HCT116 (cell line): ENCODE results near the gene EFR3B. TPM values are rescaled to one million over a fixed set of nuclear protein-coding genes. Genes with fewer than 3 reads are reported as not detected.

ENCODE experiments used
- ATAC-seq: fragments of 200-7000 bp; cut with Tn5 transposase; 2 replicates; pipeline ENCODE4 v1.9.1; 2020; ENCODE audit warnings: mild to moderate bottlenecking, moderate library complexity
- BruUV-seq: library from RNA; stranded (reverse); fragments of 400-500 nt; replicated peaks from 2 replicates; lab custom pipeline; 2021; lab: Mats Ljungman, UMichigan
- CTCF ChIA-PET: fragments of 300-600 bp; sonication (Branson Sonifier 250); formaldehyde crosslinking; loops from one replicate; lab custom pipeline; 2021; ENCODE audit warnings: antibody characterized with exemption; lab: Charles Lee
- POLR2A ChIA-PET: fragments of 300-600, 350-600 bp; sonication (Branson Sonifier 250); formaldehyde crosslinking; loops from one replicate; lab custom pipeline; 2021; ENCODE audit warnings: antibody characterized with exemption; lab: Charles Lee
- RAD21 ChIA-PET, 2 experiments: fragments of 300-600 bp; sonication (Branson Sonifier 250); formaldehyde crosslinking; loops; one replicate each; lab custom pipeline; 2023; ENCODE audit warnings: low total read pairs in 2 of 2; ENCODE audit not compliant: uncharacterized antibody in 2 of 2, unreplicated experiment in 2 of 2, low non-redundant PET in 1 of 2; lab: Charles Lee
- DNase-seq: peaks from one replicate; pipeline ENCODE4 v3.0.0-alpha.2; 2010; ENCODE audit warnings: low read depth, low spot score
- H2AFZ ChIP-seq: fragments of 200-600 bp; shearing (Covaris generic), sonication (generic); 2 replicates; pipeline ENCODE4 v1.6.1; 2017; ENCODE audit warnings: low read depth, mixed run types, mixed read lengths, antibody characterized with exemption, low read length; ENCODE audit not compliant: poor library complexity, severe bottlenecking
- H3K27ac ChIP-seq: 2 replicates; pipeline ENCODE4 v1.5.1; 2012; ENCODE audit warnings: low read depth, low read length
- H3K27me3 ChIP-seq: fragments of 200-600 bp; sonication (generic); 2 replicates; pipeline ENCODE4 v1.6.1; 2016; ENCODE audit warnings: mixed run types, low read length, mixed read lengths; ENCODE audit not compliant: insufficient read depth
- H3K36me3 ChIP-seq, 2 experiments: fragments of 200-500 bp in 1 of 2; fragments of 200-600 bp in 1 of 2; sonication (Bioruptor generic) in 1 of 2; sonication (generic) in 1 of 2; 2 replicates each; pipeline versions ENCODE4 v1.5.1 to v1.6.1; 2014 to 2016; ENCODE audit warnings: low read length in 2 of 2, inconsistent platforms in 1 of 2, mixed read lengths in 1 of 2, mixed run types in 1 of 2; ENCODE audit not compliant: insufficient read depth in 2 of 2, control insufficient read depth in 1 of 2
- H3K4me1 ChIP-seq, 2 experiments: fragments of 200-600 bp in 1 of 2; sonication (generic) in 1 of 2; 2 replicates each; pipeline versions ENCODE4 v1.5.1 to v1.6.1; 2012 to 2017; ENCODE audit warnings: low read length in 2 of 2, inconsistent platforms in 1 of 2, mild to moderate bottlenecking in 1 of 2, mixed read lengths in 1 of 2, mixed run types in 1 of 2, moderate library complexity in 1 of 2; ENCODE audit not compliant: insufficient read depth in 2 of 2, control insufficient read depth in 1 of 2
- H3K4me2 ChIP-seq: fragments of 200-600 bp; sonication (generic); 2 replicates; pipeline ENCODE4 v1.6.1; 2017; ENCODE audit warnings: mixed run types, low read length, mixed read lengths
- H3K4me3 ChIP-seq, 2 experiments: fragments of 200-600 bp in 1 of 2; sonication (generic) in 1 of 2; replicated peaks in 1 of 2; 2 replicates each; pipeline ENCODE4 v1.5.1; 2011 to 2016; ENCODE audit warnings: low read length in 2 of 2, control low read depth in 1 of 2, low read depth in 1 of 2, mild to moderate bottlenecking in 1 of 2, mixed read lengths in 1 of 2, mixed run types in 1 of 2
- H3K79me2 ChIP-seq: fragments of 200-600 bp; sonication (generic); 2 replicates; pipeline ENCODE4 v1.6.1; 2017; ENCODE audit warnings: mild to moderate bottlenecking, mixed run types, low read length, moderate library complexity, mixed read lengths; ENCODE audit not compliant: insufficient read depth
- H3K9ac ChIP-seq: fragments of 200-600 bp; sonication (generic); 2 replicates; pipeline ENCODE4 v1.6.1; 2016; ENCODE audit warnings: low read length, mixed read lengths
- H3K9me2 ChIP-seq: fragments of 200-600 bp; sonication (generic), shearing (Covaris generic); 2 replicates; pipeline ENCODE4 v1.6.1; 2017; ENCODE audit warnings: mixed run types, mild to moderate bottlenecking, moderate library complexity; ENCODE audit not compliant: insufficient read depth
- H3K9me3 ChIP-seq, 2 experiments: fragments of 200-500 bp in 1 of 2; fragments of 200-600 bp in 1 of 2; sonication (Bioruptor generic) in 1 of 2; sonication (generic) in 1 of 2; 2 replicates each; pipeline ENCODE4 v1.6.1; 2014 to 2017; ENCODE audit warnings: low read length in 2 of 2, mixed read lengths in 2 of 2, inconsistent platforms in 1 of 2, low read depth in 1 of 2, mild to moderate bottlenecking in 1 of 2, mixed run types in 1 of 2, moderate library complexity in 1 of 2; ENCODE audit not compliant: control insufficient read depth in 1 of 2, insufficient read depth in 1 of 2
- H4K20me1 ChIP-seq: fragments of 200-600 bp; sonication (generic), shearing (Covaris generic); 2 replicates; pipeline ENCODE4 v1.6.1; 2017; ENCODE audit warnings: mixed run types, mild to moderate bottlenecking, moderate library complexity; ENCODE audit not compliant: insufficient read depth
- CBX3 ChIP-seq: IDR thresholded peaks from 2 replicates; pipeline ENCODE4 v1.6.1; 2012; ENCODE audit warnings: low read depth
- CTCF ChIP-seq, 3 experiments: fragments of 200-600 bp in 1 of 3; sonication (generic) in 1 of 3; IDR thresholded peaks in 2 of 3; conservative IDR thresholded peaks in 1 of 3; 2 replicates each; pipeline ENCODE4 v1.5.1; 2012 to 2017; ENCODE audit warnings: low read depth in 2 of 3, low read length in 2 of 3, antibody characterized with exemption in 1 of 3, borderline replicate concordance in 1 of 3, control low read depth in 1 of 3, mild to moderate bottlenecking in 1 of 3, mixed read lengths in 1 of 3, mixed run types in 1 of 3, moderate library complexity in 1 of 3; ENCODE audit not compliant: insufficient read depth in 1 of 3
- EGR1 ChIP-seq: IDR thresholded peaks from 2 replicates; pipeline ENCODE4 v1.6.1; 2012; ENCODE audit warnings: low read depth
- ELF1 ChIP-seq: IDR thresholded peaks from 2 replicates; pipeline ENCODE4 v1.6.1; 2012; ENCODE audit warnings: low read depth, borderline replicate concordance
- FOSL1 ChIP-seq: IDR thresholded peaks from 2 replicates; pipeline ENCODE4 v1.6.1; 2012; ENCODE audit warnings: low read depth
- JUND ChIP-seq: IDR thresholded peaks from 2 replicates; pipeline ENCODE4 v1.6.1; 2012
- POLR2A ChIP-seq: IDR thresholded peaks from 2 replicates; pipeline ENCODE4 v1.7.0; 2011; ENCODE audit warnings: borderline replicate concordance; ENCODE audit not compliant: insufficient read depth, insufficient read length; ENCODE audit errors: extremely low read depth
- RAD21 ChIP-seq: IDR thresholded peaks from 2 replicates; pipeline ENCODE4 v1.6.1; 2012; ENCODE audit warnings: low read depth, mild to moderate bottlenecking
- REST ChIP-seq: IDR thresholded peaks from 2 replicates; pipeline ENCODE4 v1.6.1; 2012; ENCODE audit warnings: low read depth
- SIN3A ChIP-seq: IDR thresholded peaks from 2 replicates; pipeline ENCODE4 v1.6.1; 2012; ENCODE audit warnings: low read depth
- SP1 ChIP-seq: IDR thresholded peaks from 2 replicates; pipeline ENCODE4 v1.6.1; 2012; ENCODE audit warnings: low read depth
- SRF ChIP-seq: IDR thresholded peaks from 2 replicates; pipeline ENCODE4 v1.6.1; 2012; ENCODE audit warnings: low read depth
- YY1 ChIP-seq: IDR thresholded peaks from 2 replicates; pipeline ENCODE4 v1.6.1; 2011; ENCODE audit warnings: low read length, low read depth, moderate library complexity, mild to moderate bottlenecking; ENCODE audit not compliant: insufficient replicate concordance; ENCODE audit errors: extremely low read depth
- ZFX ChIP-seq: fragments of 450-650 bp; IDR thresholded peaks from 2 replicates; pipeline ENCODE4 v1.6.1; 2017
- ZNF274 ChIP-seq: fragments of 200-500 bp; sonication (Bioruptor generic); IDR thresholded peaks from 2 replicates; pipeline ENCODE4 v1.6.1; 2014; ENCODE audit warnings: mild to moderate bottlenecking, low read depth, low read length, inconsistent platforms
- intact Hi-C: fragments of 100-400 bp; cut with micrococcal nuclease; formaldehyde crosslinking; loops from 2 replicates; pipeline ENCODE4 v1.10.0; 2022
- total RNA-seq: library from RNA; stranded (reverse); gene quantifications from one replicate; pipeline ENCODE4 v1.2.1, GENCODE V29; 2021; ENCODE audit not compliant: unreplicated experiment
- TF ChIP-seq, protein P1 (sequence below): IDR thresholded peaks from 2 replicates; pipeline ENCODE4 v1.6.1; 2012
- TF ChIP-seq, protein P2 (sequence below): IDR thresholded peaks from 2 replicates; pipeline ENCODE4 v1.6.1; 2011; ENCODE audit warnings: mild to moderate bottlenecking, low read length, moderate library complexity; ENCODE audit not compliant: insufficient replicate concordance; ENCODE audit errors: extremely low read depth
- TF ChIP-seq, protein P3 (sequence below): IDR thresholded peaks from 2 replicates; pipeline ENCODE4 v1.6.1; 2012

The EFR3B gene
- total RNA-seq, 1 experiment from 2014 or later = 0.96 TPM

DNA sequence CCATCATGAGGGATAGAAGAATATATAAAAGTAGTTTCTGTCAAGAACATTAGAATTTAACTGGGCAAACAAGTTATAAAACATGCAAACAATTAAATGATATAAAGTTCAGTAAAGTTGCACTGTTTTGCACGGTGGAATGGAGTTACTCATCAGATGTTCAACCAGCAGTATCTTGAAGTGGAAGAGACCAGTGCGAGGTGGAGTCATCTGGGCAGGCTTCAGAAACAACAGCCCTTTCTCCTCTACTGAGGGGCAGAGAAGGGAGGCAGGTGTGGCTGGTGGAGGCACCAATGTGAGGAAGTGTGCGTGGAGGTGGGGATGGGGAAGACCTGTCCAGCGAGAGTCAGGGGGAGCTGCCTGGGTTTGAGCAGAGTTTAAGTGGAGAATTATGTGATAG lies 7.5 kb downstream of the EFR3B start:
- intact Hi-C loops = no loop called here
- no TSS peak for BruUV-seq

More for the DNA sequence above, 7.5 kb downstream of the EFR3B start:
- no peak for DNase-seq
- H3K4me3 ChIP-seq = no peak overlapping the region
- no peak overlapping the region for H3K9ac ChIP-seq
- peaks cover 7% of the 10 kb centered on the region; the same call in 1 of the 2 replicates for H3K27me3 ChIP-seq
- H3K4me2 ChIP-seq = no peak overlapping the region
- ChIA-PET POLR2A (no interaction called here), RAD21 (no interaction called here)
- H3K4me1 ChIP-seq = no peaks in the 10 kb centered on the region
- TF ChIP-seq SRF (no peak), RAD21 (no peak), CTCF (IDR thresholded peaks at IDR 0.05 in 2 of 3, conservative IDR thresholded peaks at IDR 0.05 in 1 of 3; ENCODE audit: borderline replicate concordance in 1 of 3, insufficient read depth in 1 of 3, low read depth in 2 of 3, low read length in 2 of 3) (no peak), SP1 (no peak), ZNF274 (no peak), SIN3A (no peak), JUND (no peak), CBX3 (no peak), REST (no peak), POLR2A (no peak), YY1 (no peak), EGR1 (no peak), ELF1 (no peak), ZFX (no peak), FOSL1 (no peak)
- TF ChIP-seq, protein P1, sequence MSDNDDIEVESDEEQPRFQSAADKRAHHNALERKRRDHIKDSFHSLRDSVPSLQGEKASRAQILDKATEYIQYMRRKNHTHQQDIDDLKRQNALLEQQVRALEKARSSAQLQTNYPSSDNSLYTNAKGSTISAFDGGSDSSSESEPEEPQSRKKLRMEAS = no peak
- TF ChIP-seq, protein P2, sequence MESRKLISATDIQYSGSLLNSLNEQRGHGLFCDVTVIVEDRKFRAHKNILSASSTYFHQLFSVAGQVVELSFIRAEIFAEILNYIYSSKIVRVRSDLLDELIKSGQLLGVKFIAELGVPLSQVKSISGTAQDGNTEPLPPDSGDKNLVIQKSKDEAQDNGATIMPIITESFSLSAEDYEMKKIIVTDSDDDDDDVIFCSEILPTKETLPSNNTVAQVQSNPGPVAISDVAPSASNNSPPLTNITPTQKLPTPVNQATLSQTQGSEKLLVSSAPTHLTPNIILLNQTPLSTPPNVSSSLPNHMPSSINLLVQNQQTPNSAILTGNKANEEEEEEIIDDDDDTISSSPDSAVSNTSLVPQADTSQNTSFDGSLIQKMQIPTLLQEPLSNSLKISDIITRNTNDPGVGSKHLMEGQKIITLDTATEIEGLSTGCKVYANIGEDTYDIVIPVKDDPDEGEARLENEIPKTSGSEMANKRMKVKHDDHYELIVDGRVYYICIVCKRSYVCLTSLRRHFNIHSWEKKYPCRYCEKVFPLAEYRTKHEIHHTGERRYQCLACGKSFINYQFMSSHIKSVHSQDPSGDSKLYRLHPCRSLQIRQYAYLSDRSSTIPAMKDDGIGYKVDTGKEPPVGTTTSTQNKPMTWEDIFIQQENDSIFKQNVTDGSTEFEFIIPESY = no peak
- TF ChIP-seq, protein P3, sequence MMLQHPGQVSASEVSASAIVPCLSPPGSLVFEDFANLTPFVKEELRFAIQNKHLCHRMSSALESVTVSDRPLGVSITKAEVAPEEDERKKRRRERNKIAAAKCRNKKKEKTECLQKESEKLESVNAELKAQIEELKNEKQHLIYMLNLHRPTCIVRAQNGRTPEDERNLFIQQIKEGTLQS = no peak
- TF ChIP-seq, all 23 proteins: peak for 0
- Histone ChIP-seq H2AFZ (no peak overlapping the region), H3K9me2 (no peaks in the 10 kb centered on the region), H3K79me2 (no peaks in the 10 kb centered on the region), H3K9me3 (no peaks in the 10 kb centered on the region), H4K20me1 (no peaks in the 10 kb centered on the region), H3K27ac (no peak overlapping the region), H3K36me3 (no peaks in the 10 kb centered on the region)
- CTCF ChIA-PET = no interaction called here
- no peak for ATAC-seq
